ENCODE data around the gene KLK3. TPM values are rescaled to one million over a fixed set of nuclear protein-coding genes. Genes with fewer than 3 reads are reported as not detected.

The KLK3 gene
- total and polyA plus RNA-seq, 2 of the 13 experiments (the other 11 are each of a cell fraction or from before 2014, with no cell fraction given): not detected

- in situ Hi-C loops (cut with HindIII; ENCODE audit: extremely low pct_ligation_motif_present, low pct_unique_long_range_greater_than_20kb): no loop called here
- Histone ChIP-seq H3K27me3 (ENCODE audit: control insufficient read depth in 1 of 2, insufficient read depth in 2 of 2, low read length in 2 of 2) (peaks cover 7 to 35% of the 10 kb centered on the region in 2 experiments; a peak in 4 of 5 replicates), H3K9me3 (ENCODE audit: low read length) (no peaks in the 10 kb centered on the region), H3K27ac (ENCODE audit: extremely low read length, insufficient read depth, low read length) (no peak within 1 kb of the TSS), H2AFZ (ENCODE audit: low read length) (no peak within 1 kb of the TSS), H3K4me2 (ENCODE audit: low read depth, low read length) (no peak within 1 kb of the TSS), H3K9ac (ENCODE audit: insufficient read depth, low read depth, low read length) (no peak within 1 kb of the TSS), H3K4me1 (ENCODE audit: insufficient read depth, low read length) (no peaks in the 10 kb centered on the region), H3K79me2 (ENCODE audit: insufficient read depth, low read length) (no peaks in the 10 kb centered on the region), H3K36me3 (replicated peaks in 1 of 2; ENCODE audit: control insufficient read depth in 1 of 2, insufficient read depth in 2 of 2, low read length in 2 of 2) (no peaks in the 10 kb centered on the region), H3K4me3 (replicated peaks in 1 of 3; ENCODE audit: insufficient read depth in 1 of 3, low read depth in 2 of 3, low read length in 3 of 3) (no peak within 1 kb of the TSS), H4K20me1 (ENCODE audit: insufficient read depth, low read length) (no peaks in the 10 kb centered on the region)
- CTCF ChIA-PET (ENCODE audit: low intra/inter-chr PET ratio, low total read pairs): no interaction called here
- POLR2A ChIA-PET: no interaction called here
- WGBS (ENCODE audit: low lambda C conversion rate): 61% methylated on average over 2 of the region's 3 CpGs
- FAIRE-seq (no peak), ATAC-seq (no peak), DNase-seq (ENCODE audit: low spot score) (no peak)
- no TSS peak for BruUV-seq (replicated peaks)
- intact Hi-C loops (cut with micrococcal nuclease; ENCODE audit: unreplicated experiment): no loop called here
- no peak for TF ChIP-seq ZNF766 (CRISPR knock-in tag; IDR thresholded peaks at IDR 0.05; ENCODE audit: borderline replicate concordance)
- no peak for TF ChIP-seq ZNF891 (CRISPR knock-in tag; IDR thresholded peaks at IDR 0.05)
- no peak for TF ChIP-seq DPF2 (CRISPR knock-in tag; IDR thresholded peaks at IDR 0.05; ENCODE audit: borderline replicate concordance, low read depth)
- no peak for TF ChIP-seq ZFP91 (CRISPR knock-in tag; IDR thresholded peaks at IDR 0.05; ENCODE audit: borderline replicate concordance)
- no peak for TF ChIP-seq MNT (IDR thresholded peaks at IDR 0.05)
- TF ChIP-seq STAG1 (CRISPR knock-in tag; IDR thresholded peaks at IDR 0.05): no peak
- no peak for TF ChIP-seq RCOR2 (CRISPR knock-in tag; IDR thresholded peaks at IDR 0.05)
- no peak for TF ChIP-seq NR2F2 (IDR thresholded peaks at IDR 0.05; ENCODE audit: borderline replicate concordance, low read depth)
Measured at GRCh38 chr19:50873056-50873455, 18.3 kb downstream of the KLK3 start, which contains the start of gene KLK2. TSS of gene KLK2 (plus strand) at chr19:50873439. CDS start at chr19:50873474, 35 bp downstream.

Data from HepG2 (cell line).